Esophagus muscularis mucosa (tissue), 4 donors: ENCODE measurements around the gene CITED4. TPM values are rescaled to one million over a fixed set of nuclear protein-coding genes. Genes with fewer than 3 reads are reported as not detected.

ENCODE experiments used
- DNase-seq: peaks from one replicate; pipeline ENCODE4 v3.0.0-alpha.2; 2017; ENCODE audit errors: extremely low spot score
- H3K27ac ChIP-seq, 4 donors: fragments of 200-600 bp; sonication (generic); replicated peaks in 1 of 4; 1 replicate in 3 of 4; 2 replicates in 1 of 4; pipeline ENCODE4 v1.5.1; 2016 to 2019; ENCODE audit warnings: mild to moderate bottlenecking in 1 of 4
- H3K27me3 ChIP-seq, 4 donors: fragments of 200-600 bp; sonication (generic); one replicate each; pipeline versions ENCODE4 v1.5.1 to v1.6.0; 2016 to 2019
- H3K36me3 ChIP-seq, 4 donors: fragments of 200-600 bp; sonication (generic); one replicate each; pipeline ENCODE4 v1.5.1; 2016 to 2019
- H3K4me1 ChIP-seq, 4 donors: fragments of 200-600 bp; sonication (generic); one replicate each; pipeline ENCODE4 v1.5.1; 2016 to 2019
- H3K4me3 ChIP-seq, 4 donors: fragments of 200-600 bp; sonication (generic); 1 replicate in 2 of 4; 2 replicates in 2 of 4; pipeline ENCODE4 v1.5.1; 2016 to 2019; ENCODE audit warnings: mild to moderate bottlenecking in 4 of 4, moderate library complexity in 1 of 4
- H3K9me3 ChIP-seq, 4 donors: fragments of 200-600 bp; sonication (generic); 1 replicate in 3 of 4; 2 replicates in 1 of 4; pipeline ENCODE4 v1.5.1; 2016 to 2019
- CTCF ChIP-seq, 3 experiments: fragments of 200-600 bp in 2 of 3; fragments of 450-650 bp in 1 of 3; sonication (generic) in 2 of 3; IDR thresholded peaks; one replicate each; pipeline ENCODE4 v1.5.1; 2017 to 2019; ENCODE audit warnings: antibody characterized with exemption in 3 of 3, mild to moderate bottlenecking in 2 of 3, moderate library complexity in 1 of 3
- EP300 ChIP-seq: sonication (generic); formaldehyde crosslinking; IDR thresholded peaks from one replicate; pipeline ENCODE4 v1.6.1; 2017; ENCODE audit warnings: antibody characterized with exemption
- POLR2A ChIP-seq: fragments of 450-650 bp; IDR thresholded peaks from one replicate; pipeline ENCODE4 v1.6.1; 2017; ENCODE audit warnings: antibody characterized with exemption, moderate library complexity, mild to moderate bottlenecking, low read depth
- POLR2AphosphoS5 ChIP-seq, 2 donors: sonication (generic); formaldehyde crosslinking; IDR thresholded peaks; one replicate each; pipeline ENCODE4 v1.6.1; 2017; ENCODE audit warnings: antibody characterized with exemption in 2 of 2
- WGBS: methylation state at CpG from one replicate; pipeline ENCODE4 v1.1.5; 2018; 5-methylcytosine and 5-hydroxymethylcytosine counted together
- intact Hi-C: fragments of 100-400 bp; cut with DNase I; formaldehyde crosslinking; loops from one replicate; pipeline ENCODE4 v1.15.1; 2023
- total RNA-seq, 4 donors: library from RNA; depleted of rRNA; stranded (reverse); fragments of >200 nt; gene quantifications; one replicate each; pipeline versions ENCODE4 v1.1.0 to v1.2.1, GENCODE V29; 2016

Gene CITED4
- total RNA-seq, 4 donors from 2014 or later, result 10.1 to 37.8 (median 18.5) TPM

DNA sequence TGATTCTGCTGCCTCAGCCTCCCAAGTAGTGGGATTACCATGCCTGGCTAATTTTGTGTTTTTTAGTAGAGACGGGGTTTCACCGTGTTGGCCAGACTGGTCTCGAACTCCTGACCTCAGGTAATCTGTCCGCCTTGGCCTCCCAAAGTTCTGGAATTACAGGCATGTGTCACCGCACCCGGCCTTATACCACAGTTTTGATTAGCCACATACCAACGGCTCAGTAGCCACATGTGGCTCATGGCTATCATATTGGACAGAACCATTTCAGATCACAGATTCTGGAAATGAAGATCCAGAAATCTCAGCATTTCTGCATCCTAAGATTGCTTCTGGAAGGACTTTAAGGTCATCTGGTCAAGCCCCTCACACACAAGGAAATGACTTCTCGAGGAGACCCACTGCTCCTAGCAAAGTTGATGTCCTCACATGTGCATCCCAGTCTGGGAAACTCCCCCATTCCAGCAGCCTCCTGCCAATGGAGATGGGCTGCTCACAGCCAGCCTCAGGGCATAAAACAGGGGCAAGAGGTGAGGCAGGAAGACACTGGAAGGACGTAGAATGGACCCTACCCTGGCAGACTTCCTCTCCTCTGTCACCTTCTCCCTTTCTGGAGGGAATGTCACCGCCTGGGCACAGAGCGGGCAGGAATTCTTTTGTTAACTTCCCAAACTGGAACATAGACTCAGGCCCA is 17.5 kb upstream of the CITED4 start:
- intact Hi-C loops, result no loop called here
- WGBS, result 83% methylated on average over 10 of the region's 11 CpGs
- TF ChIP-seq POLR2A, result no peak
- no peak for TF ChIP-seq CTCF (IDR thresholded peaks at IDR 0.05)
- no peak for TF ChIP-seq EP300
- no peak for TF ChIP-seq POLR2AphosphoS5 (IDR thresholded peaks at IDR 0.05)

GRCh38 chr1:40878906-40879305 is 16.7 kb upstream of the CITED4 start:
- WGBS, result 91% methylated on average over 2 of the region's 2 CpGs
- no peak overlapping the region for H3K4me3 ChIP-seq
- no peak for DNase-seq
- intact Hi-C loops, result no loop called here
- peaks cover 0 to 9% (median 4%) of the 10 kb centered on the region in 4 donors for H3K9me3 ChIP-seq
- TF ChIP-seq POLR2AphosphoS5 (IDR thresholded peaks at IDR 0.05), result no peak
- H3K4me1 ChIP-seq, result peaks cover 4 to 15% (median 10%) of the 10 kb centered on the region in 4 donors
- H3K27me3 ChIP-seq, result peaks cover 0 to 24% (median 1%) of the 10 kb centered on the region in 4 donors
- H3K27ac ChIP-seq, result no peak overlapping the region
- H3K36me3 ChIP-seq, result no peaks in the 10 kb centered on the region

More for the DNA sequence above, 17.5 kb upstream of the CITED4 start:
- DNase-seq, result no peak
- Histone ChIP-seq H3K36me3 (no peaks in the 10 kb centered on the region), H3K4me1 (peaks cover 10 to 21% (median 17%) of the 10 kb centered on the region in 4 donors), H3K9me3 (peaks cover 0 to 9% (median 4%) of the 10 kb centered on the region in 4 donors), H3K27ac (no peak overlapping the region), H3K27me3 (peaks cover 0 to 32% (median 8%) of the 10 kb centered on the region in 4 donors), H3K4me3 (no peak overlapping the region)

GRCh38 chr1:40877698-40878097 is 15.5 kb upstream of the CITED4 start:
- WGBS, result 29% methylated on average over 3 of the region's 4 CpGs
- no peak for DNase-seq

GRCh38 chr1:40876891-40877290 is 14.7 kb upstream of the CITED4 start:
- H3K27ac ChIP-seq, result peak overlapping the region in 3 of 4 donors; percentile 37 to 61 (median 59)
- intact Hi-C loops, result no loop called here

More at GRCh38 chr1:40877698-40878097, 15.5 kb upstream of the CITED4 start:
- Histone ChIP-seq H3K4me1 (peaks cover 7 to 11% (median 9%) of the 10 kb centered on the region in 4 donors), H3K36me3 (no peaks in the 10 kb centered on the region), H3K27me3 (peaks cover 0 to 12% (median 0%) of the 10 kb centered on the region in 4 donors), H3K9me3 (peaks cover 0 to 9% (median 4%) of the 10 kb centered on the region in 4 donors), H3K27ac (peak overlapping the region; percentile 22 to 61 (median 48)), H3K4me3 (no peak overlapping the region)
- no peak for TF ChIP-seq EP300
- peak; percentile 22 to 40 for TF ChIP-seq POLR2AphosphoS5 (IDR thresholded peaks at IDR 0.05)
- intact Hi-C loops, result no loop called here

GRCh38 chr1:40876436-40876761 is 14.2 kb upstream of the CITED4 start:
- Histone ChIP-seq H3K9me3 (peaks cover 0 to 9% (median 4%) of the 10 kb centered on the region in 4 donors), H3K4me3 (no peak overlapping the region), H3K4me1 (peaks cover 7 to 11% (median 10%) of the 10 kb centered on the region in 4 donors), H3K27me3 (peaks cover 0 to 6% (median 0%) of the 10 kb centered on the region in 4 donors), H3K36me3 (no peaks in the 10 kb centered on the region), H3K27ac (peak overlapping the region in 2 of 4 donors; percentile 18 to 34)
- no peak for TF ChIP-seq EP300
- TF ChIP-seq CTCF (IDR thresholded peaks at IDR 0.05), result no peak
- no peak for TF ChIP-seq POLR2AphosphoS5 (IDR thresholded peaks at IDR 0.05)
- TF ChIP-seq POLR2A, result no peak
- WGBS, result 93% methylated on average over 2 of the region's 2 CpGs
- DNase-seq, result no peak
- intact Hi-C loops, result no loop called here

More at GRCh38 chr1:40876891-40877290, 14.7 kb upstream of the CITED4 start:
- Histone ChIP-seq H3K4me3 (no peak overlapping the region), H3K27me3 (peaks cover 0 to 10% (median 0%) of the 10 kb centered on the region in 4 donors), H3K4me1 (peaks cover 7 to 11% (median 10%) of the 10 kb centered on the region in 4 donors), H3K9me3 (peaks cover 0 to 9% (median 4%) of the 10 kb centered on the region in 4 donors), H3K36me3 (no peaks in the 10 kb centered on the region)
- no peak for DNase-seq
- 84% methylated on average over 1 of the region's 1 CpG for WGBS
- TF ChIP-seq POLR2A (no peak), POLR2AphosphoS5 (IDR thresholded peaks at IDR 0.05) (no peak), CTCF (IDR thresholded peaks at IDR 0.05) (no peak), EP300 (no peak)
